Activated T-cell treated with anti-CD3 and anti-CD28 coated beads for 4 hours (primary cell): ENCODE measurements around the gene NSUN3.
"Not testable (repeated sequence)": the region's sequence is repeated elsewhere in the genome, so short reads cannot be mapped to it uniquely, and the experiment has no call there.

Experiments used
- DNase-seq: peaks from one replicate; pipeline ENCODE4 v3.0.0-alpha.2; 2020

Gene NSUN3

DNA sequence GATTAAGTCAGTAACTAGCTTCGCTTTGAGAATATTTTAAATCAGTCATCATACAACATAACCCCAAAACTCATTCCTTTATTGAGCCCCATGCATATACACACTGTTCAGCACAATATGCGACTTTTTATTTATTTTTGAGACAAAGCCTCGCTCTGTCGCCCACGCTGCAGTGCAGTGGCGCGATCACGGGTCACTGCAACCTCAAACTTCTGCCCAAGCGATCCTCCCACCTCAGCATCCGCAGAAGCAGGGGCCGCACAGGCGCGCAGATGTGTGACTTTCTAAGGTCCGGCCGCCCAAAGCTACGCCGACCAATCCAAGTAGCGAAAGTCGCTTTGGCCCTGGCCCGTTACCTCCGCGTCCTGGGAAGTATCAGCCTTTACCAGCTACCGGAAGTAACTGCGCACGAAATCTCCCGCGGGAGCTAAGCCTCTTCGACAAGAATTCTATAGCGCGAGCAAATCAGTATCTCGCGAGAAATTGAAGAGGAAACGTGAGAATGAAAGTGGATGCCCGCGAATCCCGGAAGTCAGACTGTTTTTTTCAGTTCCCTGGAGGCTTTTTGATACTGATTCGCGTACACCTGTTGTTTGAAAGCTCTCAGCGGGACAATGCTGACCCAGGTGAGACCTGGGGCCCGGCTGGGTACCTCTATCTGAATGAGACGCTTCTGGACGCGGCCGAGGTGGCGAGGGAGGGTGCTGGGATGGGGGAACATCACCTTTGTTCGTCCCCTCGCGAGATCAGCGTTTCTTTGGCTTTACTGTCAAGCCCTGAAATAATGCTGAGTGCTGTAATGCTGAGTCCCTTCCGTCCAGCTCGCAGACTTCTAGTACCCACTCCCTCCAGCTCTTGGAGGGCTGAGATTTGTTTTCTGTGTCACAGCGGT lies at the start of gene NSUN3, which contains the start of gene DHFR2:
Gene NSUN3, plus strand, starts transcription at position 549 of the 892 bp plus-strand sequence. Its CDS starts 66 bp downstream, at position 615.
Gene DHFR2, minus strand, starts transcription at position 404 of the 892 bp plus-strand sequence. CDS start 1,405 bp downstream, outside the sequence.
- peak; percentile 68 for DNase-seq

DNA sequence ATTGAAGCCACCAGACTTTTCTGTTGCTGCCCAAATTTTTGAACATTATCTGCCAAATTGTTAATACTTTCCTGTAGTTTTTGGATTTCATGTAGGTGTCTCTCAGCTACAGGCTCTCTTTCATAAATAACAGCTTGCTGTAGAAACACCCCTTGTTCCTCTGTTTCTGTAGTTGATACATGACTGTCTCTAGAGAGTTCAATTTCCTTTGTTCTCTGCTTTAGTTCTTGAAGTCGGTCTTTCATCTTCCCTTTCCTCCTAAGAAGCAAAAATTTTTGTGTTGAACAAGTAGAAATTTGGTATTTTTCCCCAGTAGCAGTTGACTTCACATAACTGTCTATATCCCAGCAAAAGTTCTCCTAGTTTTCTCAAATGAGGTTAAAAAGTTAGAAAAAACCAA lies 47.8 kb upstream of the NSUN3 start:
- no peak for DNase-seq

DNA sequence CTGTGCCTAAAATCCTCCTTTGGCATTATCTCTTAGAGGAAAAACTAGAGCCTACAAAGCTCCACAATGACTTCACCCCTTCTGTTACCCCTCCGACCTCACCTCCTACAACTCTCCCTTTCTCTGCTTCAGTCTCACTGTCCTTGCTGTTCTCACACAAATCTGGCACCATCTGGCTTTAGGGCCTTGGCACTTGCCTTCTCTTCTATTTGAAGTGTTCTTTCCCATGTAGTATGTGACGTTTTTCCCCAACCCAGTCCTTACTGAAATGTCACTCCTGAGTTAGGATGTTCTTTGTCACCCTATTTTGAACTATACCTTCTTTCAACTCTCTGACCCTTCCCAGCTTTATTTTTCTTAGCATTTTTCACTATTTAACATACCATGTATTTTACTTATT lies 43.2 kb upstream of the NSUN3 start:
- no peak for DNase-seq

DNA sequence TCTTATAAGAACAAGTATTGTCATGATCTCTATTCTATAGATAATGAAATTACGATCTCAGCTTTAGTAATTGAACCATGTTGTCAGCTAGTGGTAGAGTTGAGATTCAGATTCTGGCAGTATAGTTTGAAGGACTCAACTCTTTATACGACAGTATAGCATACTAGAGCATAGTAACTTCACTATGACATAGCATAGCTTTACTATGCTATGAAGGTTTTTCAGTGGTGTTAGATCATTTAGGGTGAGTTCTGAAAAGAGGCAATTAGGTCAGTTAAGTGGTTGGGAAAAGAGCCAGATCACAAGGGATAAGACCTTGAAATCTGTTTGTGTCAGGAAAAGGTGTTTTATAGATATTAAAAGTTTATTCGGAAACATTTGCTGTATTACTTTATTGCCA lies 42.6 kb upstream of the NSUN3 start:
- DNase-seq = no peak

DNA sequence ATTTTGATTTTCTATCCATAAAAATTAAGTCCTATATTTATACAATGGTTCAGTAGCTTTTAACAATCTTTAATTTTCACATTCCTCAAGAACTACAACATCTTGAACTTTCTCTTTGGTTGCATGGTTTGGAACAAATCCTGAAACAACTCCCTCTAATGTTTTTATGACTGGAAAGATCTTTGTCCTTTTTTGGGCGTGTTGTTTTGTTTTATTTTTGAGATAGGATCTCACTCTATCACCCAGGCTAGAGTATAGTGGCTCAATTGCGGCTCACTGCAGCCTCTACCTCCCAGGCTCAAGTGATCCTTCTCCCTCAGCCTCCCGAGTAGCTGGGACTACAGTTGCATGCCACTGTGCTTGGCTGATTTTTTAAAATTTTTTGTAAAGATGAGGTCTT lies 38.5 kb upstream of the NSUN3 start:
- DNase-seq = no peak

DNA sequence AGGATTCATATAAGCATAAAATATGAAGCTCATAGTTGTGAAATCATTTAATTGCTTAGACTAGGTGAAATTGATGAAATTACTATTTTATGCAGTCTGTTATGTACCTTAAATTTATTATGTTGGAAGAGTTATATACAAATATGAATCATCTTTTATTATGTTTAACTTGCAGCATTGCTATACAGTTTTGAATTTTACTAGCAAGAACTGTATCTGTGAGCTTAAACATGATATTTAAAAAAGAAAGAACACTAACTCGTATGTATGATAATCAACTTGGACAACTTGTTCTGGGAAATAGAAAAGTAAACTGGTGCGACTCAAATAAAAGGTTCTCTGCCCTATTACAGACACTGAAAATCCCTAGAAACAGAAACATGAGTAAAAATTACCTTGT lies 36.2 kb upstream of the NSUN3 start:
- DNase-seq = no peak

DNA sequence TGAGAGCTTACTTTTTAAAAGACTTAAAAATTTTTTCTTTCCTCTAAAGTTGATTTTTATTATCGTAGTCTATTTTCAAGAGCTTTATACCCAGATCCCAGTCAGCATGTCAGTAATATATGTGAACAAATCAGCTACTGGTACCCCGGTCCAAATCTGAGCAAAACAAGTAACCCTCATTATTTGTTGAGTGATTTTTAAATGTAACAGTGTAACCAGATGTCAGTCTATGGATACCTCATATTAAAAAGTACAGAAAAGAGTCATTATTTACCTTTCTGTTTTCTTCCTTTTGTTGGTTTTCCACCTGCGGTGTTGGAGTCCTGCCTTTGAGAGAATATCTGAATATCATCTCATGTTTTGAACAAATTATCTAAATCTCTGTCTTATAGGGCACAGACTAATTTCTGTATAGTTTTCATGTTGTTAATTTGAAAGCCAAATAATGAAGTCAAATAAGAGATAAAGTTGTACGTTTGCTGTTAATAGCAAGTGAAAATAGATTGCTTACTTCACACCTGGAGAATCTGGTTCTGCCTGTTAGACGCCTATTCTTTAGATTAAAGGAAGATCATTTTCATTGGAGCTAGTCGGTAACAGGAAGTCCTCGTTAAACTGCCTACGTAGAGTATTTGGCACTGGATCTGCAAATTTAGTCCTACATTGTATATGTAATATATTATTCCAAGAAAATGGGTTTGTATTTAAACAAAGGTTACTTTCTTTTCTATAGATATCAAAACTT lies 34.6 kb upstream of the NSUN3 start, which contains the start of gene STX19:
Gene STX19, minus strand, starts transcription at position 505 of the 745 bp plus-strand sequence. CDS start 13,328 bp downstream, outside the sequence.
- DNase-seq = no peak

DNA sequence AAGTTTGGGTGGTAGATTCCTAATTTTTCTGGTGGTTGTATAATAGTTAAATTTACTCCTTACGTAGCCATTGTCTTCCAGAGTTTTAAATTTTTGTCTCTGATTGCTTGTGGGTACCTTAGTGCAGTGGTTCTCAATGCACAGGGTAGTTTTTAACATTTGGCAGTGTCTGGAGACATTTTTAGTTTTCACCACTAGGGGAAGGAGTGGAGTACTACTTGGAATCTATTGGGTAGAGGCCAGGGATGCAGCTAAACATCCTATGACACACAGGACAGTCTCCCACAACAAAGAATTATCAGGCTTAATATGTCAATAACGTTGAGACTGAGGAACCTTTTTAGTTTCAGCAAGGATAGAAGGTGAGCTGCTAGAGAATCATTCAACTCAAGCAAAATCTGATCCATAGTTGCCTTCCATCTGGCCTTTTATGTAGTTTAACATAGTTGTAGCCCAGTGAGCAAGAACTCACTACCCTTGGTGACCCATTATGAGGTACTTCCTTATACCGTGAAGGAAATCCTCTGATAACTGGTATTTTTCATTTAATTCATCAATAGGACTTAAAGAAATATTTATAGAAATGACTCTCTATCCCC lies 25.9 kb upstream of the NSUN3 start:
- no peak for DNase-seq

DNA sequence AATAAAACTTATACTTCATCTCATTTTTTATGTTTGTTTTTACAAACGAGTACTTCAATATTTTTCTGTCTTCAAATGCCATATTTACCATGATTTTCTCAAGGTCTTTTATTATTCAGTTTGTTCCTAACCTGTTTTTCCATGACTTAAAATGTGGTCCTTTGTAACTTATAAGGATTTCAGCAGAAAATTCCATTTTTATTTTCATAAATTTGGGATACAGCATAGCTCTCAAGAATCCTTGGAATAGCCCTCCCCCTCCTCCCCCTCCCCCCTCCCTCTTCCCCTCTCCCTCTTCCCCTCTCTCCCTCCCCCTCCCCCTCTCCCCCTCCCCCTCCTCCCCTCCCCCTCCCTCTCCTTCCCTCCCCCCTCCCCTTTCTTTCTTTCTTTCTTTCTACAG lies 19.6 kb upstream of the NSUN3 start:
- DNase-seq = no peak

DNA sequence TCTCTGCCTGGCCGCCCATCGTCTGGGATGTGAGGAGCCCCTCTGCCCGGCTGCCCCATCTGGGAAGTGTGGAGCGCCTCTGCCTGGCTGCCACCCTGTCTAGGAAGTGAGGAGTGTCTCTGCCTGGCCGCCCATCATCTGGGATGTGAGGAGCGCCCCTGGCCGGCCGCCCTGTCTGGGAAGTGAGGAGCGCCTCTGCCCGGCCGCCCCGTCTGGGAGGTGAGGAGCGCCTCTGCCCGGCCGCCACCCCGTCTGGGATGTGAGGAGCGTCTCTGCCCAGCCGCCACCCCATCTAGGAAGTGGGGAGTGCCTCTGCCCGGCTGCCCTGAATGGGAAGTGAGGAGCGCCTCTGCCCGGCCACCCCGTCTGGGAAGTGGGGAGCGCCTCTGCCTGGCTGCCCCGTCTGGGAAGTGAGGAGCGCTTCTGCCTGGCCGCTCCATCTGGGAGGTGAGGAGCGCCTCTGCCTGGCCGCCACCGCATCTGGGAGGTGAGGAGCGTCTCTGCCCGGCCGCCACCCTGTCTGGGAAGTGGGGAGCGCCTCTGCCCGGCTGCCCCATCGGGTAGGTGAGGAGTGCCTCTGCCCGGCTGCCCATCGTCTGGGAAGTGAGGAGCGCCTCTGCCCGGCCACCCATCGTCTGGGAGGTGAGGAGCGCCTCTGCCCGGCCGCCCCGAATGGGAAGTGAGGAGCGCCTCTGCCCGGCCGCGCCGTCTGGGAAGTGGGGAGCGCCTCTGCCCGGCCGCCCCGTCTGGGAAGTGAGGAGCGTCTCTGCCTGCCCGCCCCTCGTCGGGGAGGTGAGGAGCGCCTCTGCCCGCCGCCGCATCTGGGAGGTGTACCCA lies 18.5 kb upstream of the NSUN3 start:
- not testable (repeated sequence) for DNase-seq

DNA sequence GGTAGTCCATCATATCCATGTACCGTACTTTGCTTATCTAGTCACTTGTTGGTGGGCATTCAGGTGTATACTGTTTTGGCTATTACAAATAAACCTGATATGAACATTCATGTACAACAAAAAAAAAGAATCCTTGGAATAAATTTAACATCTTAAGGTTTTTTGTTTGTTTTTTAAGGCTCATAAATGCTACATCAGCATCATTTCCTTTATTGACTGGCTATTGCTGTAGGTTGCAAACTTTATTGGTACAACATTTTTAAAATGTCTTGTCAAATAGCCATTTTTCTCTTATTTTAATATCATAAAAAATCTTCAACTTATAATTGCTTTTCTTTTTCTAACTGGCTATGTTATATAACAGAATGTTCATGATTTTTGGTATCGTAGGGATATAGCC lies 16.3 kb upstream of the NSUN3 start:
- DNase-seq = no peak

DNA sequence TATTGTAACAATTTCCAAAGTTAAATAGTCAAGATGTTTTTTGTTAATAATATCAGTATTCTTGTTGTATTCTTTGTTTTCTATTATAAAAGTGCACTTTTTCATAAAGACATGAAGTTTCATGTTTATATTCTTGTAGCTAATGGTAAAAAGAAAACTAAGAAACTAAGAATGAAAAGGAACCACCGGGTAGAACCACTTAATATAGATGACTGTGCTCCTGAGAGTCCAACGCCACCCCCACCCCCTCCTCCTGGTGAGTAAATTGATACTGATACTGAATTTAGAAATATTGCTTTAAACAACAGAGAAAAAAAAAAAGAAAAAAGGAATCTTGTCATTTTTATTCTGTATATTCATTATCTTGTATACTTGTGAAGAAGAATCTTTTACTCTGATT lies 13.6 kb upstream of the NSUN3 start:
- DNase-seq = no peak

DNA sequence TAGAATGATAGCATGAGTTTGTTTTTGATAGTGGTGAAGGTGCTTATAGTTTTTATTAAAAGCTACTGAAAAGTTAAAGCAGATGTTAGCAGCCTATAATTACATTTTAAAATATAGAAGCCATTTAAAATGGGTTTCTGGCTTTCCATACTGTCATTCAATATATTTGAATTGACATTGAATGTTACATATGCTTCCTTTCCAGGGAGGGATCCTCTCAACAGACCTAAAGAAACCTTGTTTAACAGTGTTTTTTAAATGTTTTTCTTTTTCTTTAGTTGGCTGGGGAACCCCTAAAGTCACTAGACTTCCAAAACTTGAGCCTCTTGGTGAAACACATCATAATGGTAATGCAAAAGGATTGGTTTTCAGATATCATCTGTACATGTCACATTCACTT lies 12.3 kb upstream of the NSUN3 start:
- no peak for DNase-seq

DNA sequence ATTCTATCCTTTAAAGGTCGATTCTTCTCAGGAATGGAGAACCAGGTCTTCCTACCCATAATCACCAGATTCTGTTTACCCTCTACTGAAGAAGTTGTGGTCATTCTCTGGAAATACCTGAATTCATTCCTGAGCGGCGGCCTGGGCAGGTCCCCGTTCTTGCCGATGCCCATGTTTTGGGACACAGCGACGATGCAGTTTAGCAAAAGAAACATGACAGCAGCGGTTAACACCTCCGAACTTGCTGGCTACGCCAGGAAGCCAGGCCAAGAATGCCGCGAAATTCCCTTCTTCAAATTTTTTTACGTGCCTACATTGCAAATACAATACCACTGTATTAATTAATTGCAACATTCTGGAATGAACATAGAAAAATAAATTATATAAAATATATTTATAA lies 1.6 kb upstream of the NSUN3 start:
- DNase-seq = no peak

DNA sequence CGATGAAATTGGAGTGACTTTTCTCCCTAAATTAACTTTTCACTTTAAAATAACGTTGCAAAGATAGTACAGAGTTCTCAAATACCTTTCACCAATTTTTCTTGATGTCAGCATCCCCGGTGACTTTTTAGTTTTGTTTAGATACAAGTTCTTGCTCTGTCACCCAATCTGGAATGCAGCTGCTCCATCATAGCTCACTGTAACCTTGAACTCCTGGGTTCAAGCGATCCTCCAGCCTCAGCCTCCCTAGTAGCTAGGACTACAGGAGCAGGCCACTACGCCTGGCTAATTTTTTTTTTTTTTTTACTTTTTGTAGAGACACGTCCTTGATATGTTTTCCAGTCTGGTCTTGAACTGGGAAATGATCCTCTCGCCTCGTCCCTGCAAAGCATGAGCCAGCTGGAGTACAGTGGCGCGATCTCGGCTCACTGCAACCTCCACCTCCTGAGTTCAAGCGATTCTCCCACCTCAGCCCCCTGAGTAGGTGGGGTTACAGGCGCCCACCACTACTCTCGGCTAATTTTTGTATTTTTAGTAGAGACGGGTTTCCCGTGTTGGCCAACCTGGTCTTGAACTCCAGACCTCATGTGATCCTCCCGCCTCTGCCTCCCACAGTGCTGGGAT lies 747 bp downstream of the NSUN3 start:
- DNase-seq = no peak

DNA sequence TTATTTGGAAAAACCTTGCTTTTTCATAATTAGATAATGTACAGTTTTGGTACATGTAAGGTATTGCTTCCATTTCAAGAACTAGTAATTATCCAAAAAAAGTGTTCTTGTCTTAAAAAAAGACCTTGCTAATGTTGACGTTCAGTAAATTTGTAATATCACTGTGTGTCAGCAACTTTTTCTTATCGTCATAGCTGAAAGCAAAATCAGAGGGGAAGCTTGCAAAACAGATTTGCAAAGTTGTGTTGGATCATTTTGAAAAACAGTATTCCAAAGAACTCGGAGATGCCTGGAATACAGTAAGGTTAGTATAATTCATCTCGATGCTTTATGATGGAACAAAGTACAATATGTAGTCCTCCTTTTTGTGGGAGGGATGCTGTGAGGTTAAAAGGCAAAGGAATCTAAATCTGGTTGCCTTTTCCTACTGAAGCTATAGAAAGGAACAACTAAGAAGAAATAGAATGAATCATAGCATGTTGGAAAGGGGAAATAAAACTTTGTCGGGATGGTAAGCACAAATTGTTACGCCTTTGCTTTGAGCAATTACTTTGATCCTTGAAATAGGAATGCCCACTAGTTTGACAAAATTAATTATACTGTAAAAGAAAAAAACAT lies 1.5 kb downstream of the NSUN3 start:
- no peak for DNase-seq

DNA sequence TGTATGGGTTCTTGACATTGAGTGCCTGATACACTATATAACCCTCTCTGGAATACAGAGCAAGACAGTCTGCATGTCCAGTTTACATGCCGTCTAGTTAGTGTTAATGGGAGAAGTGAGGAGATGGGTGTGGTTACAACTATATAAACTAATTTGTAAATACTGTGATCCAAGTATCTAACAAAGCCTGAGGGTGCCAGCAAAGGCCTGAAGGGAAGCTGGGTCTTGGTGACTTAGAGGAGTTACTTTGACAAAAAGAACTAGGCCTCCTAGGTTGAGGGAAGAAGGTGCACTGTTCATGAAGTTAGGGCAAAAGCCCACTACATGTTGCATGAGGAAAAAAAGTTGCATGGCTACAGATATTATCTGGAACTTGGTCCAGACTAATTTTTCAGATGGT lies 2.3 kb downstream of the NSUN3 start:
- DNase-seq = no peak

DNA sequence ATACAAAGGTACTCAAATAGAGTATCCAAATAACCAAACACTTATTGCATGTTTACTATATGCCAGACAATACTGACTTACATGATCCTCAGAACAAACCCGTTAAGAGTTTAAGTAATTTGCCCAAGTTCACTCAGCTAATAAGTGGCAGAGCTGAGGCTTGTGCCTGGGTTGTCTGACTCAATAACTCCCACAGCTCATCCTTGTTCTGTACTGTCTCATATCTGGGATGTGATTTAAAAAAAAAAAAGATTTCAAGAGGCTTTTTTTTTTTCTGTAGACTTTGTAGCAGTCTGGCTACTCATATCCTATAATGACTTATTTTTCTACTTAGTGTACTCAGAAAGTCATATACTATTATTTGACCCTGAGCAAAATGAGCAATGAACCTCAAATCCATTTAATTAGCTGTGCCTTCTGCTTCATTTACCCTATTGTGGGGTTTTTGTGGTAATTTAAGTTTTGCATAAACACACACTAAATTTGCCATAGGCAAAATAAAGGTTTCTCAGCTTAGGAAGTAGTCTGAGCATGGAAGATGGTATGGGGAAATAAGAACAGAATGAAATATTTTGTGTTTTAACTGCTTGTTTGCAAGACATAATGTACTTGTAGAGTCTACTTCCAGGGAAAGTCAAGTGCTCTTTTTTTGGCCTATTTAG lies 3.1 kb downstream of the NSUN3 start:
- no peak for DNase-seq

DNA sequence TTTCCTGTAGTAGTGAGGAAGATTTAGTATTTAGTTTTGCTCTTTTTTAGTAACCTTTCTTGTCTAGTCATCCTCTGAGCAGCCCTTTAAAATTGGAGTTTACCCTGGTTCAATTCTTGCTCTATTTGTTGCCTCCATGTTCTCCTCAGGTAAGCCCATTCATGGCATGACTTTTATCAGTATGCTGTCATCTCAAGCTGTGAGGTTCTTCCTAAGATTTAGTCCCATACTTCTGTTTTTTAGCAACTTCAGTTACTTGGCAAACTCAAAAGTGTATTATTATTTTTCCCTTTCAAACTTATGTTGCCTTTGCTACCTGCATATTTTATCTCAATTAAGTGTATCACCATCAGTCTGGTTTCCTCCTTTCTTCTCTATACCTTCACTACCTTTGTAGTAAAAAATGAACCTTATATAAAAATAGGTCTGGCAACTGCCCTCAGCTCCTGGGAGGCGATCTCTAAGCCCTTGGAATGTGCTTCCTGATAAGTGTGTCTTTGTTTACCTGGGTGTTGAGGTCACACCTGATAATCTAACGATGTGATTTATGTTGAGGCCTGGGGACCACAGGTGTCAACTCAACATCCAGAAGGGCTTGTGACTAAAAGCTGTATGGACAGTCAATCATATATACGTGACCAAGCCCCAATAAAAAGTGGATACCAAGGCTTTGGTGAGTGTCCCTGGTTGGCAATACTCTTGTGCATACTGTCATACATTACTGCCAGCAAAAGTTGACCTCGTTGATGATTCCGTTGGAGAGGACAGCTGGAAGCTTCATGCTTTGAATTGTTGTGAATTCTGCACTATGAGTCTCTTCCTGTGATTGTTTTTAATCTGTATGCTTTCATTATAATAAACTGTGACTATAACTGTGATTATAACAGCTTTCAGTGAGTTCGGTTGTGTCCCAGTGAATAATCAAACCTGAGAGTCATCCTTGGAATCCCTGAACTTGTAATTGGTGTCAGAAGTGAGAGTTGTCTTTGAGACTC lies 3.9 kb downstream of the NSUN3 start:
- DNase-seq = no peak
